ENCODE measurements around the gene PHF14.

- TF ChIP-seq POLR2A (IDR thresholded peaks at IDR 0.05) (no peak), CTCF (IDR thresholded peaks at IDR 0.05) (no peak), POLR2AphosphoS5 (IDR thresholded peaks at IDR 0.05) (peak; percentile 33)
These were observed 196.5 kb downstream of the PHF14 start for GRCh38 chr7:11170175-11170574.
